ENCODE measurements around the gene SLC35G2. TPM values are rescaled to one million over a fixed set of nuclear protein-coding genes. Genes with fewer than 3 reads are reported as not detected.
"Not testable (repeated sequence)": the region's sequence is repeated elsewhere in the genome, so short reads cannot be mapped to it uniquely, and the experiment has no call there.

SLC35G2 gene
- total RNA-seq, 2 donors from 2014 or later: 0.77 to 1.4 TPM

DNA sequence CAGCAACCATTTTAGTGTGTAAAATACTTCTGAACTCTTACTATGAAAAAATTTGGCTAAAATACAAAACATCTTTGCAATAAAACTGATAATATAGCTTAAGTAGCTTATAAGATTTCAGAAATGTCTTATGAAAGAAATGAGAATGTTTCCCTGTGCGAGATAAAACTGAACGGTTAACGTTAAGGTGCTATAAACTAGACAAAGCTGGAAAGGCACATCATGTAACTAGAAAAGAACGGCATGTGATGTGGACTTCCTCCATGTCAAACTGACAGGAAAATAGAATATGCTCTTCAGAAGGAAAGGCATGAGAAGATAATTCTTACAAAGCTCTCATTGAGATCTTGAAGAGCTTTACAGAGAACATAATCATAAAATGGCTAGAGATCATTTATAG, 79.6 kb downstream of the SLC35G2 start:
- H3K4me1 Mint-ChIP-seq: peaks cover 46% of the 10 kb centered on the region
- H3K27me3 Mint-ChIP-seq (ENCODE audit: insufficient read depth): no peaks in the 10 kb centered on the region
- TF ChIP-seq, protein P1, sequence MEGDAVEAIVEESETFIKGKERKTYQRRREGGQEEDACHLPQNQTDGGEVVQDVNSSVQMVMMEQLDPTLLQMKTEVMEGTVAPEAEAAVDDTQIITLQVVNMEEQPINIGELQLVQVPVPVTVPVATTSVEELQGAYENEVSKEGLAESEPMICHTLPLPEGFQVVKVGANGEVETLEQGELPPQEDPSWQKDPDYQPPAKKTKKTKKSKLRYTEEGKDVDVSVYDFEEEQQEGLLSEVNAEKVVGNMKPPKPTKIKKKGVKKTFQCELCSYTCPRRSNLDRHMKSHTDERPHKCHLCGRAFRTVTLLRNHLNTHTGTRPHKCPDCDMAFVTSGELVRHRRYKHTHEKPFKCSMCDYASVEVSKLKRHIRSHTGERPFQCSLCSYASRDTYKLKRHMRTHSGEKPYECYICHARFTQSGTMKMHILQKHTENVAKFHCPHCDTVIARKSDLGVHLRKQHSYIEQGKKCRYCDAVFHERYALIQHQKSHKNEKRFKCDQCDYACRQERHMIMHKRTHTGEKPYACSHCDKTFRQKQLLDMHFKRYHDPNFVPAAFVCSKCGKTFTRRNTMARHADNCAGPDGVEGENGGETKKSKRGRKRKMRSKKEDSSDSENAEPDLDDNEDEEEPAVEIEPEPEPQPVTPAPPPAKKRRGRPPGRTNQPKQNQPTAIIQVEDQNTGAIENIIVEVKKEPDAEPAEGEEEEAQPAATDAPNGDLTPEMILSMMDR (conservative IDR thresholded peaks at IDR 0.05): no peak
- H3K36me3 Mint-ChIP-seq (ENCODE audit: low read depth): peaks cover 15% of the 10 kb centered on the region
- peaks cover 20% of the 10 kb centered on the region for H3K9me3 ChIP-seq (ENCODE audit: control insufficient read depth, low read length)
- H3K36me3 ChIP-seq (ENCODE audit: control insufficient read depth, insufficient read depth, low read length): no peaks in the 10 kb centered on the region
- no peak overlapping the region for H3K4me3 Mint-ChIP-seq
- no peak overlapping the region for H3K9ac ChIP-seq (ENCODE audit: extremely low read depth, low read length, poor library complexity, severe bottlenecking)
- peaks cover 4% of the 10 kb centered on the region for H3K4me1 ChIP-seq (ENCODE audit: control insufficient read depth, insufficient read depth, low read length)
- H3K27me3 ChIP-seq (ENCODE audit: control insufficient read depth, insufficient read depth, low read length, poor library complexity, severe bottlenecking): no peaks in the 10 kb centered on the region
- no peak overlapping the region for H3K27ac ChIP-seq (ENCODE audit: low read depth, low read length)
- DNase-seq: no peak
- H3K27ac Mint-ChIP-seq: no peak overlapping the region
- H3K4me3 ChIP-seq (ENCODE audit: low read length): no peak overlapping the region
- 93 to 97% methylated on average over 4 of the region's 4 CpGs for WGBS, 2 experiments (ENCODE audit: insufficient coverage in 1 of 2, insufficient read length in 1 of 2)
- H3K9me3 Mint-ChIP-seq: peaks cover 8% of the 10 kb centered on the region

DNA sequence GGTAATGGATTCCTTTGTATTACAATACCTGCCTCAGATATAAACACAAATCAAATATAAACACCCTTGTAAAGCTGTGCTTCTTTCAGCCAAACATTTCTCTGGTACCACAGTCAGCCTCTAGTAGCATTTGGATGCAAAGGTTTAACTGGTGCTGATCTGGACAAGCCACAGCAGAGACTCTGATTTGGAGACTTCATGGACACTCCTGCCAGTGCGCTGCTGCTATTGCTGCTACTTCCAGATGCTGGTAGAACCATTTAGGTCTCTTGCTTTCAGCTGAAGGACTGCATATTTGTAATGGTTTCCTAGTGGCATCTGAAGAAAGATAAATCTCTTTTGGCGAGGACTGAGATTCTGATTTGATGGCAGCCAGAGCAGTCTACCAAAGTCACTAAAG, 80.0 kb downstream of the SLC35G2 start:
- no peaks in the 10 kb centered on the region for H3K4me1 ChIP-seq (ENCODE audit: control insufficient read depth, insufficient read depth, low read length)
- Mint-ChIP-seq H3K27me3 (ENCODE audit: insufficient read depth) (no peaks in the 10 kb centered on the region), H3K4me1 (peaks cover 42% of the 10 kb centered on the region), H3K9me3 (peaks cover 11% of the 10 kb centered on the region), H3K36me3 (ENCODE audit: low read depth) (peaks cover 18% of the 10 kb centered on the region), H3K4me3 (no peak overlapping the region), H3K27ac (no peak overlapping the region)
- WGBS, 2 experiments (ENCODE audit: insufficient coverage in 1 of 2, insufficient read length in 1 of 2): 89 to 91% methylated on average over 2 of the region's 2 CpGs
- no peak overlapping the region for H3K27ac ChIP-seq (ENCODE audit: low read depth, low read length)
- no peak overlapping the region for H3K4me3 ChIP-seq (ENCODE audit: low read length)
- no peak overlapping the region for H3K9ac ChIP-seq (ENCODE audit: extremely low read depth, low read length, poor library complexity, severe bottlenecking)
- no peaks in the 10 kb centered on the region for H3K27me3 ChIP-seq (ENCODE audit: control insufficient read depth, insufficient read depth, low read length, poor library complexity, severe bottlenecking)
- H3K36me3 ChIP-seq (ENCODE audit: control insufficient read depth, insufficient read depth, low read length): no peaks in the 10 kb centered on the region
- peaks cover 24% of the 10 kb centered on the region for H3K9me3 ChIP-seq (ENCODE audit: control insufficient read depth, low read length)
- DNase-seq: no peak
- TF ChIP-seq, protein P1 (conservative IDR thresholded peaks at IDR 0.05): no peak

DNA sequence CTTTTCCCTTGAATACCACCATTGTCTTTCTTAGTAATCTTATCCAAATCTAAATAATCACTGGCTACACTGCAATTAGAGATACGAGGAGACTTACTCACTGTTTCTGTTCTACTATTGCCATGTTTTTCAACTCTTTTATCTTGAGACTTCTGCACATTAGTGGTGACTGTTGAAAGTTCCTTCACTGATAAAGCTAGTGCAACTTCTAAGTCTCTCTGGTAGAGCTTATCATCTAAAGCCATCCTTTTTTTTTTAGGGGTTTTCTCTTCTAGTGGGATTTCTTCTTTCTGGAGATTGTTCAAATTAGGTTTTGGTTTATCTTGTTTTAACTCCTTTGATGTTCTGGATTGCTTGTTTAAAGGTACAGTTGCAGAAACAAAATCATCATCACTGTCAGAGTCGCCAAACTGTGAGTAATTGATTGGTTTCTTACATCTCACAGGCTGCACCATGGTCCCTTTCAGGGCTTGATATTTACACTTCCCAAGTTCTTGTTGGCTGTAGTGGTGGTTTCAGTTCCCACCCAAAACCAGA, 80.8 kb downstream of the SLC35G2 start:
- H3K4me1 Mint-ChIP-seq: peaks cover 37% of the 10 kb centered on the region

DNA sequence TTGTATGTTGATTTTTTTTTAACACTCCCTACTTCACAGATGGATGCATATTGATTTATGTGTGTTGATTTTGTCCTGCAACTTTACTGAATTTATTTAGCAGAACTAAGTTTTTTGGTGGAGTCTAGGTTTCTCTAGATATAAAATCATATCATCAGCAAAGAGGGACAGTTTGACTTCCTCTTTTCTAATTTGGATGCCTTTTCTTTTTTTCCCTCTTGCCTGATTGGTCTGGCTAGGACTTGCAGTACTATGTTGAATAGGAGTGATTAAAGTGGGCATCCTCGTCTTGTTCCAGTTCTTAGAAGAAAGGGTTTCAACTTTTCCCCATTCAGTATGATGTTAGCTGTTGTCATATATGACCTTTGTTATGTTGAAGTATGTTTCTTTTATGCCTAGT, 81.8 kb downstream of the SLC35G2 start:
- H3K27me3 ChIP-seq (ENCODE audit: control insufficient read depth, insufficient read depth, low read length, poor library complexity, severe bottlenecking); H3K4me3 Mint-ChIP-seq; H3K36me3 ChIP-seq (ENCODE audit: control insufficient read depth, insufficient read depth, low read length); H3K9ac ChIP-seq (ENCODE audit: extremely low read depth, low read length, poor library complexity, severe bottlenecking); H3K4me1 ChIP-seq (ENCODE audit: control insufficient read depth, insufficient read depth, low read length); H3K27me3 Mint-ChIP-seq (ENCODE audit: insufficient read depth); H3K27ac ChIP-seq (ENCODE audit: low read depth, low read length); DNase-seq: not testable (repeated sequence)
- peak overlapping the region; percentile 5 for H3K4me3 ChIP-seq (ENCODE audit: low read length)
- peaks cover 18% of the 10 kb centered on the region for H3K9me3 Mint-ChIP-seq
- WGBS, 2 experiments (ENCODE audit: insufficient coverage in 1 of 2, insufficient read length in 1 of 2): 84% methylated on average over 1 of the region's 1 CpG; no CpG with 5 or more reads in 1 of the 2 experiments
- H3K27ac Mint-ChIP-seq: peak overlapping the region; percentile 50
- H3K9me3 ChIP-seq (ENCODE audit: control insufficient read depth, low read length): peaks cover 42% of the 10 kb centered on the region
- H3K4me1 Mint-ChIP-seq: peaks cover 37% of the 10 kb centered on the region
- H3K36me3 Mint-ChIP-seq (ENCODE audit: low read depth): peaks cover 21% of the 10 kb centered on the region

More for the DNA sequence above, 80.8 kb downstream of the SLC35G2 start:
- no peak overlapping the region for H3K9ac ChIP-seq (ENCODE audit: extremely low read depth, low read length, poor library complexity, severe bottlenecking)
- no peaks in the 10 kb centered on the region for H3K36me3 ChIP-seq (ENCODE audit: control insufficient read depth, insufficient read depth, low read length)
- no peaks in the 10 kb centered on the region for H3K27me3 ChIP-seq (ENCODE audit: control insufficient read depth, insufficient read depth, low read length, poor library complexity, severe bottlenecking)
- no peak overlapping the region for H3K27ac Mint-ChIP-seq
- H3K36me3 Mint-ChIP-seq (ENCODE audit: low read depth): peaks cover 20% of the 10 kb centered on the region
- 77 to 85% methylated on average over 2 of the region's 2 CpGs for WGBS, 2 experiments (ENCODE audit: insufficient coverage in 1 of 2, insufficient read length in 1 of 2)
- TF ChIP-seq, protein P1 (conservative IDR thresholded peaks at IDR 0.05): no peak
- H3K4me3 ChIP-seq (ENCODE audit: low read length): peak overlapping the region; percentile 5
- peaks cover 32% of the 10 kb centered on the region for H3K9me3 ChIP-seq (ENCODE audit: control insufficient read depth, low read length)
- no peak overlapping the region for H3K4me3 Mint-ChIP-seq
- no peaks in the 10 kb centered on the region for H3K4me1 ChIP-seq (ENCODE audit: control insufficient read depth, insufficient read depth, low read length)
- no peak for DNase-seq
- peaks cover 18% of the 10 kb centered on the region for H3K9me3 Mint-ChIP-seq
- no peaks in the 10 kb centered on the region for H3K27me3 Mint-ChIP-seq (ENCODE audit: insufficient read depth)
- H3K27ac ChIP-seq (ENCODE audit: low read depth, low read length): no peak overlapping the region
